GM23248 (cell line): ENCODE measurements around the gene RTN4IP1. TPM values are rescaled to one million over a fixed set of nuclear protein-coding genes. Genes with fewer than 3 reads are reported as not detected.

Experiments
- DNase-seq: peaks from one replicate; pipeline ENCODE4 v3.0.0-alpha.2; 2015
- H2AFZ ChIP-seq: fragments of 200-600 bp; sonication (generic); 2 replicates; pipeline ENCODE4 v1.6.1; 2016; ENCODE audit warnings: antibody characterized with exemption
- H3F3A ChIP-seq: fragments of 200-600 bp; sonication (generic); 2 replicates; pipeline ENCODE4 v1.6.1; 2016; ENCODE audit warnings: mild to moderate bottlenecking, antibody characterized with exemption, mixed run types; ENCODE audit not compliant: insufficient read depth
- H3K27ac ChIP-seq: fragments of 200-600 bp; sonication (generic); 2 replicates; pipeline ENCODE4 v1.5.1; 2016; ENCODE audit warnings: mild to moderate bottlenecking
- H3K27me3 ChIP-seq: fragments of 200-600 bp; sonication (generic); replicated peaks from 2 replicates; pipeline ENCODE4 v1.6.1; 2016; ENCODE audit warnings: mild to moderate bottlenecking; ENCODE audit not compliant: insufficient read depth
- H3K36me3 ChIP-seq: fragments of 200-600 bp; sonication (generic); 2 replicates; pipeline ENCODE4 v1.6.1; 2016; ENCODE audit warnings: low read depth, mild to moderate bottlenecking
- H3K4me1 ChIP-seq: fragments of 200-600 bp; sonication (generic); 2 replicates; pipeline ENCODE4 v1.6.1; 2016; ENCODE audit warnings: mild to moderate bottlenecking; ENCODE audit not compliant: insufficient read depth
- H3K4me2 ChIP-seq: fragments of 200-600 bp; sonication (generic); one replicate; pipeline ENCODE4 v1.6.1; 2016; ENCODE audit warnings: mild to moderate bottlenecking; ENCODE audit not compliant: unreplicated experiment
- H3K4me3 ChIP-seq: fragments of 200-600 bp; sonication (generic); 2 replicates; pipeline ENCODE4 v1.5.1; 2016; ENCODE audit warnings: mild to moderate bottlenecking
- H3K79me2 ChIP-seq: fragments of 200-600 bp; sonication (generic); 2 replicates; pipeline ENCODE4 v1.6.1; 2016; ENCODE audit warnings: mild to moderate bottlenecking; ENCODE audit not compliant: insufficient read depth
- H3K9ac ChIP-seq: fragments of 200-600 bp; sonication (generic); 2 replicates; pipeline ENCODE4 v1.6.1; 2016; ENCODE audit warnings: mild to moderate bottlenecking
- H3K9me2 ChIP-seq: fragments of 200-600 bp; sonication (generic); 2 replicates; pipeline ENCODE4 v1.6.1; 2016; ENCODE audit warnings: mixed run types, mild to moderate bottlenecking, moderate library complexity; ENCODE audit not compliant: insufficient read depth
- H3K9me3 ChIP-seq: fragments of 200-600 bp; sonication (generic); one replicate; pipeline ENCODE4 v1.6.1; 2017; ENCODE audit warnings: low read depth
- H4K20me1 ChIP-seq: fragments of 200-600 bp; sonication (generic); 2 replicates; pipeline ENCODE4 v1.6.0; 2016; ENCODE audit not compliant: insufficient read depth
- EZH2 ChIP-seq: fragments of 200-600 bp; sonication (generic); IDR thresholded peaks from 2 replicates; pipeline ENCODE4 v1.6.1; 2018; ENCODE audit warnings: antibody characterized with exemption, mild to moderate bottlenecking; ENCODE audit not compliant: insufficient read depth, poor library complexity, severe bottlenecking
- EZH2phosphoT487 ChIP-seq: fragments of 200-600 bp; sonication (generic); IDR thresholded peaks from 2 replicates; pipeline ENCODE4 v1.6.1; 2018; ENCODE audit warnings: antibody characterized with exemption, moderate library complexity, mild to moderate bottlenecking, low read depth; ENCODE audit not compliant: insufficient read depth
- WGBS, 2 experiments: methylation state at CpG; one replicate each; pipeline ENCODE4 v1.1.6; 2015 to 2017; ENCODE audit warnings: low lambda C conversion rate in 2 of 2, low coverage in 1 of 2; ENCODE audit errors: missing lambda C conversion rate in 2 of 2; 5-methylcytosine and 5-hydroxymethylcytosine counted together
- in situ Hi-C: fragments of 300-500 bp; cut with MboI; formaldehyde crosslinking; loops from 2 replicates; pipeline ENCODE4 v1.15.0; 2020
- polyA plus RNA-seq: library from polyadenylated mRNA; unstranded; fragments of >200 nt; fragmentation: Nextera tagmentation; extraction: Ambion mirVana; gene quantifications from 2 replicates; pipeline ENCODE4 v1.2.1, GENCODE V29; 2016
- total RNA-seq: library from RNA; depleted of rRNA; stranded (reverse); fragments of >200 nt; shearing (Covaris generic); gene quantifications from 2 replicates; pipeline ENCODE4 v1.2.3, GENCODE V29; 2014

RTN4IP1 gene
- total and polyA plus RNA-seq, 2 experiments from 2014 or later, result 5.3 to 8.0 TPM

DNA sequence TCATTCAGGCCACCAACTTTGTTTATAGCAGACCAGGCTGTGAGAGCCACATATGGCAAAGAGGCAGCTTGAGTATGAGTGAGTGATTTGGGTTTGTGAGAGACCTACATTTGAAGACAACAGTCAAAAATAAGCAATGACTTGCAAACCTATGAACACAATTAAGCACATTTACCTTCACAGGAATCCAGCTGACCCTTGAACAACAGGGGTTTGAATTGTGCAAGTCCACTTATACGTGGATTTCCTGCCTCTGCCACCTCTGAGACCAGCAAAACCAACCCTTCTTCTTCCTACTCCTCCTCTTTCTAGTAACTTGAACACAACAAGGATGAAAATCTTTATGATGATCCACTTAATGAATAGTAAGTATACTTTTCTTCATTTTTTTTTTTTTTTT, 10.1 kb downstream of the RTN4IP1 start:
- no peaks in the 10 kb centered on the region for H3K36me3 ChIP-seq
- H3K9me3 ChIP-seq, result no peaks in the 10 kb centered on the region
- no peak overlapping the region for H3K4me2 ChIP-seq
- H2AFZ ChIP-seq, result no peak overlapping the region
- TF ChIP-seq EZH2 (no peak), EZH2phosphoT487 (no peak)
- no peak for DNase-seq
- H3K27me3 ChIP-seq, result no peaks in the 10 kb centered on the region
- no peak overlapping the region for H3K27ac ChIP-seq
- H3K9me2 ChIP-seq, result no peaks in the 10 kb centered on the region
- in situ Hi-C loops, result no loop called here
- 93 to 100% methylated on average over 1 of the region's 1 CpG for WGBS, 2 experiments
- H3F3A ChIP-seq, result no peaks in the 10 kb centered on the region
- H3K4me1 ChIP-seq, result no peaks in the 10 kb centered on the region
- no peak overlapping the region for H3K4me3 ChIP-seq
- H3K9ac ChIP-seq, result no peak overlapping the region
- no peaks in the 10 kb centered on the region for H3K79me2 ChIP-seq
- no peaks in the 10 kb centered on the region for H4K20me1 ChIP-seq

DNA sequence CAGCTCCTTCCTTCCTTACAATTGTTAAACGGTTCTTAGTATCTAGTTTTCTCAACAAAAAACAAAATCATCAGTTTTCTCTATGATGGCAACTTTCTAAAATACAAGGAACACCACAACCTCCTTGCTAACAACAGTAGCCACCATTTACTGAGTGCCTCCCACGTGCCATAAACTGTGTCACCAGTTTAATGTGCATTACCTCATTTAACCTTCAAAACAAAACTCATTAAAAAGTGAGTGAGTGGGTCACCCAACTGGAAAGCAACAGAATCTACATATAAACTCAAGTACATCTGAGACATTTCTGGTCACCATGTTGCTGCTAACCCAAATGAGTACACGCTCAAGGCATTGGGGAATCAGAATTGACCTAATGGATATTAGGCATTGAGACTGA, 11.0 kb downstream of the RTN4IP1 start:
- no peaks in the 10 kb centered on the region for H3K27me3 ChIP-seq
- H3K9me3 ChIP-seq, result no peaks in the 10 kb centered on the region
- no peaks in the 10 kb centered on the region for H3F3A ChIP-seq
- no peaks in the 10 kb centered on the region for H3K79me2 ChIP-seq
- no peaks in the 10 kb centered on the region for H4K20me1 ChIP-seq
- no peak overlapping the region for H3K27ac ChIP-seq
- in situ Hi-C loops, result no loop called here
- no peaks in the 10 kb centered on the region for H3K36me3 ChIP-seq
- H3K4me3 ChIP-seq, result no peak overlapping the region
- no peak overlapping the region for H3K9ac ChIP-seq
- no peak overlapping the region for H3K4me2 ChIP-seq
- H3K9me2 ChIP-seq, result no peaks in the 10 kb centered on the region
- H2AFZ ChIP-seq, result no peak overlapping the region
- TF ChIP-seq EZH2phosphoT487 (no peak), EZH2 (no peak)
- H3K4me1 ChIP-seq, result no peaks in the 10 kb centered on the region
- WGBS, 2 experiments, result 95 to 96% methylated on average over 3 of the region's 3 CpGs
- DNase-seq, result no peak

GRCh38 chr6:106617857-106618256, 11.4 kb downstream of the RTN4IP1 start:
- TF ChIP-seq EZH2, result no peak
- no peak for TF ChIP-seq EZH2phosphoT487
- WGBS, 2 experiments, result 90 to 94% methylated on average over 1 of the region's 1 CpG

GRCh38 chr6:106617302-106617701, 12.0 kb downstream of the RTN4IP1 start:
- H3K4me2 ChIP-seq, result no peak overlapping the region
- no peak overlapping the region for H3K9ac ChIP-seq
- H3K27ac ChIP-seq, result no peak overlapping the region
- no peaks in the 10 kb centered on the region for H3K9me2 ChIP-seq
- H3K4me1 ChIP-seq, result no peaks in the 10 kb centered on the region
- no peaks in the 10 kb centered on the region for H3F3A ChIP-seq
- H3K9me3 ChIP-seq, result no peaks in the 10 kb centered on the region
- H4K20me1 ChIP-seq, result no peaks in the 10 kb centered on the region
- no peak overlapping the region for H3K4me3 ChIP-seq
- TF ChIP-seq EZH2phosphoT487, result no peak
- no peak for TF ChIP-seq EZH2
- no peak for DNase-seq
- in situ Hi-C loops, result no loop called here
- H3K27me3 ChIP-seq, result no peaks in the 10 kb centered on the region
- H3K79me2 ChIP-seq, result no peaks in the 10 kb centered on the region
- H3K36me3 ChIP-seq, result no peaks in the 10 kb centered on the region
- H2AFZ ChIP-seq, result no peak overlapping the region

More at GRCh38 chr6:106617857-106618256, 11.4 kb downstream of the RTN4IP1 start:
- DNase-seq, result no peak
- H3K9me3 ChIP-seq, result no peaks in the 10 kb centered on the region
- no peaks in the 10 kb centered on the region for H3F3A ChIP-seq
- no peak overlapping the region for H3K4me3 ChIP-seq
- no peaks in the 10 kb centered on the region for H3K79me2 ChIP-seq
- no peaks in the 10 kb centered on the region for H3K9me2 ChIP-seq
- H3K27me3 ChIP-seq, result no peaks in the 10 kb centered on the region
- H3K4me1 ChIP-seq, result no peaks in the 10 kb centered on the region
- no peak overlapping the region for H3K4me2 ChIP-seq
- no peaks in the 10 kb centered on the region for H4K20me1 ChIP-seq
- H3K36me3 ChIP-seq, result no peaks in the 10 kb centered on the region
- no peak overlapping the region for H3K9ac ChIP-seq
- no peak overlapping the region for H2AFZ ChIP-seq
- H3K27ac ChIP-seq, result no peak overlapping the region
- in situ Hi-C loops, result no loop called here

DNA sequence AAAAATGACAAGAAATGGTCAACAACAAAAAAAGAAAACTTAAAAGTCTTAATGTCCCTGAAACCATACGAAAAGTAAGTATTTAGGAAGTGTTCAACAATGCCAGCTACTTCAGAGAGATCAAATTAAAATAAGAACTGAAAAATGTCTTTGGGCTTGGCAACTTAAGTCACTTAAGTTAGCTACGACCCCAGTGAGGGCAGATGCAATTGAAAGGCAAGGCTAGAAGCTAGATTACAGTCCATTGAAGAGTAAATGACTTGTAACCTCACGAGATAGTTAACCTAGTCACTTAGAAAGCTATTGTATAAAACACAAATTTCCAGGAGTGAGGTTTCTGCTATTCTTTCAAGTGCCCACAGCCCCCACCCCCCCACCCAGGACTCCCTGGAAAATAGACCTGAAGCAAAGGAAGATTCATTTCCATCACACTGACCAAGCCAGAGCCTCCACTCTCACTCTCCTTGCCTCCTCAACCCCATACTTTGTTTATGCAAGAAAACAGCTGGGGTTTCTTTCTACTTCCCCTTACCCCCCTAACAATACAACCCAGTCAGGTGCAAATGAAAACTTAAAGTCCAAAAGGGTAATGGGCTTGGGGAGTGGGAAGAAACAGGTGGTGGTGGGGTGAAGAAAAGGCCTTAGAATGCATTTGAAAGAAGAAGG, 14.6 kb downstream of the RTN4IP1 start:
- H3K9ac ChIP-seq, result no peak overlapping the region
- H3K4me2 ChIP-seq, result no peak overlapping the region
- no peaks in the 10 kb centered on the region for H3K27me3 ChIP-seq
- H3K27ac ChIP-seq, result no peak overlapping the region
- WGBS, 2 experiments, result 64 to 67% methylated on average over 3 of the region's 3 CpGs
- no peak for DNase-seq
- TF ChIP-seq EZH2, result no peak
- H3K9me2 ChIP-seq, result no peaks in the 10 kb centered on the region
- no peaks in the 10 kb centered on the region for H4K20me1 ChIP-seq
- no peaks in the 10 kb centered on the region for H3K79me2 ChIP-seq
- no peaks in the 10 kb centered on the region for H3K36me3 ChIP-seq
- H2AFZ ChIP-seq, result no peak overlapping the region
- no peaks in the 10 kb centered on the region for H3K9me3 ChIP-seq
- no peak overlapping the region for H3K4me3 ChIP-seq
- H3K4me1 ChIP-seq, result no peaks in the 10 kb centered on the region
- in situ Hi-C loops, result no loop called here
- no peaks in the 10 kb centered on the region for H3F3A ChIP-seq
